HG03108 (cell line): ENCODE measurements around the gene ATG14.
"Not testable (repeated sequence)": the region's sequence is repeated elsewhere in the genome, so short reads cannot be mapped to it uniquely, and the experiment has no call there.

Experiments used
- ATAC-seq: cut with Tn5 transposase; IDR thresholded peaks from one replicate; pipeline ENCODE4 v1.9.1; 2021; ENCODE audit warnings: moderate library complexity; ENCODE audit not compliant: unreplicated experiment

Gene ATG14

DNA sequence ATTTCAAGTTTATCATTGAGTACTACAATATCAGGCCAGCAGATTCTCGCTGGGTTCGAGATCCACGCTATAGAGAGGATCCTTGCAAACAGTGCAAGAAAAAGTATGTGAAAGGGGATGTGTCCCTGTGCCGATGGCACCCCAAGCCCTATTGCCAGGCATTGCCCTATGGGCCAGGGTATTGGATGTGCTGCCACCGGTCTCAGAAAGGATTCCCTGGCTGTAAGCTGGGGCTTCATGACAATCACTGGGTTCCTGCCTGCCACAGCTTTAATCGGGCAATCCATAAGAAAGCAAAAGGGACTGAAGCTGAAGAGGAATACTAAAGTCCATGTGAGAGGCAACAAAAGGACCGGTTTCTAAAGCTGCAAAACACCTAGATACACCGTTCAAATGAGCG, 59.4 kb downstream of the ATG14 start:
- ATAC-seq: no peak

DNA sequence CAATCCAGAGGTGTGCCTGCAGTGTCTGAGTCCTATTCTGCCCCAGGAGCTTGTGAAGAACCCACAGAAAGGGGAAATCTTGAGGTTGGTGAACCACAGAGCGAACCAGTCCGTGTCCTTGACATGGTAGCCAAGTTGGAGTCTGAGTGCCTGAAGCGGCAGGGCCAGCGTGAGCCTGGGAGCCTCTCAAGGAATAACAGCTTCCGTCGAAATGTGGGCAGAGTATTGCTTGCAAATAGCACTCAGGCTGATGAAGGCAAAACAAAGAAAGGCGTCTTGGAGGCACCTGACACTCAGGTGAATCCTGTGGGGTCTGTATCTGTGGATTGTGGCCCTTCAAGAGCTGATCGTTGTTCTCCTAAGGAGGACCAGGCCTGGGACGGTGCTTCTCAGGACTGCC, 60.5 kb downstream of the ATG14 start:
- ATAC-seq: no peak

DNA sequence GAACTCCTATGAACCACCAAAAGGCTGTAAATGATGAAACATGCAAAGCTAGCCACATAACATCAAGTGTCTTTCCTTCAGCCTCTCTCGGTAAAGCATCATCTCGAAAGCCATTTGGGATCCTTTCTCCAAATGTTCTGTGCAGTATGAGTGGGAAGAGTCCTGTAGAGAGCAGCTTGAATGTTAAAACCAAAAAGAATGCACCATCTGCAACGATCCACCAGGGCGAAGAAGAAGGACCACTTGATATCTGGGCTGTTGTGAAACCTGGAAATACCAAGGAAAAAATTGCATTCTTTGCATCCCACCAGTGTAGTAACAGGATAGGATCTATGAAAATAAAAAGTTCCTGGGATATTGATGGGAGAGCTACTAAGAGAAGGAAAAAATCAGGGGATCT, 61.2 kb downstream of the ATG14 start:
- ATAC-seq: no peak

DNA sequence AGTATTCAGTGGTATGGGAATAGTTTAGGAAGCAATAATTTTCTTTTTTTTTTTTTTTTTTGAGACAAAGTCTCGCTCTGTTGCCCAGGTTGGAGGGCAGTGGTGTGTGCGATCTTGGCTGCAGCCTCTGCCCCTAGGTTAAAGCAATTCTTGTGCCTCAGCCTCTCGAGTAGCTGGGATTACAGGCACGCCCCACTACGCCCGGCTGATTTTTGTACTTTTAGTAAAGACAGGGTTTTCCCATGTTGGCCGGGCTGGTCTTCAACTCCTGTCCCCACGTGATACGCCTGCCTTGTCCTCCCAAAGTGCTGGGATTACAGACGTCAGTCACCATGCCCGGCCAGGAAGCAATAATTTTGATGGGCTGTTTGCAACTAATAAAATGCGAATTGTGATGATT, 62.1 kb downstream of the ATG14 start:
- no peak for ATAC-seq

DNA sequence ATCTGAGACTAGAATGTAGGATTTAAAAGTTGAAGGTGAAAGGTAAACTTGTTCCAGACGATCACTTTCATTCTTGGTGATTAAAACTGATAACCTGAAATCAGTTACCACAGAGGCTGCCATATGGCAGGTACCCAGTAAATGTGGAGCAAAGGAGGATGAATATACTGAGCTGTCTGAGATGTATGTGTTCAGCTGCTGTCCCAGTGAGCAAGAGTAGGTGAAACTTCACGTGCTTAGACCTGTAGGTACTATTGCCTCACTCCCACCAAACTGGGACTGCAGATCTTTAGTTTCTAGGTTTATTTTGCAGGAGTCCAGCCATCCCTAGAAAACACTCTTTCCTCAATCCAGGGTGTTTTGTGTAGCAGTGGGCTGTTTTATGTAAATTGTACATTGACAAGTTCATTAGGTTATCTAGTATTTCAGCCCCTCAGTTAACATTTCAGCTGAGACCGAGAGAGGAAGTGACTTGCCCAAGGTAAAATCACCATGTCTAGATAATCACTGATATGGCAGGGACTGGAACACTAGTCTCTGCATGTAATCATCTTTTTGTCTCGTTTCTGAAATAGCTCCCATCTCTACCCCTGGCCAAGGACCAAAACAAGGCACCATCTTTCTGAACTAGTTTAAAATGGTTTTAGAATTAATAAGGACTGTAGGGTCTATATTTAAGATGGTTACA, 62.7 kb downstream of the ATG14 start:
- peak; percentile 52 for ATAC-seq

DNA sequence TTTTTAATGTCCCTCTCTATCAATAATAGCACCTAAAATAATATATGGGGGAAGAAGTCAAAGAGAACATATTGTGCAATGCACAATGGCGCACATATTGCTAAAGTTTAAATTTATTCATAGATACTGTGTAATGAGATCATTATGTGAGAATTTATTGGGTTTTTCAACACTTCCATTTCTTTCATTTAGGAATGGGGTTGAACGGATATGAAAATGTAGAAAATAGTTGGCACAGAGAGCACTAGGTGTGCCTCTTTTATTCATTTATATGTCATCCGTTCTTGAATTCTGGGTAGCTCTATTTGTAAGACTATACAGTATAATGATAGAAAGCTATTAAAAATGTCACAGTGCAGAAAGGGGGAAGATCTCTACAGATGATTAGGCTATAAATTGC, 63.9 kb downstream of the ATG14 start:
- ATAC-seq: no peak

DNA sequence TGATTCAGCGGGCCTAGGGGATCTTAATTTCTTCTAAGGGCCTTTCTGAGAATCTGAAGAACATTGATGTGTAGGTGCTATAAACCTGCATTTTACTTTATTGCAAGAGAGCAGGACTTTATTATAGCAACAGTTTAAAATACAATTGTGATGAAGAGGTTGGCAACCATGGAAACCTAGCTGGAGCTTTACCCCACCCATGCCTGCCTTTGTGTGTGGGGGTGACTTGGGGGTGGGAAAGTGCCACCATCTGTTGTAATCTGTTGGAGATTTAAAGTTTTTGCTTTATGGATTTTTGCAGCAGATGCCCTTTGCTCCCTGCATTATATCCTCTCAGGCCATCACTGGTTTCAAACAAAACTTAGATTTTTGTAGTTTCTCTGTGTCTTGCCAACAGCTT, 64.6 kb downstream of the ATG14 start:
- ATAC-seq: no peak

DNA sequence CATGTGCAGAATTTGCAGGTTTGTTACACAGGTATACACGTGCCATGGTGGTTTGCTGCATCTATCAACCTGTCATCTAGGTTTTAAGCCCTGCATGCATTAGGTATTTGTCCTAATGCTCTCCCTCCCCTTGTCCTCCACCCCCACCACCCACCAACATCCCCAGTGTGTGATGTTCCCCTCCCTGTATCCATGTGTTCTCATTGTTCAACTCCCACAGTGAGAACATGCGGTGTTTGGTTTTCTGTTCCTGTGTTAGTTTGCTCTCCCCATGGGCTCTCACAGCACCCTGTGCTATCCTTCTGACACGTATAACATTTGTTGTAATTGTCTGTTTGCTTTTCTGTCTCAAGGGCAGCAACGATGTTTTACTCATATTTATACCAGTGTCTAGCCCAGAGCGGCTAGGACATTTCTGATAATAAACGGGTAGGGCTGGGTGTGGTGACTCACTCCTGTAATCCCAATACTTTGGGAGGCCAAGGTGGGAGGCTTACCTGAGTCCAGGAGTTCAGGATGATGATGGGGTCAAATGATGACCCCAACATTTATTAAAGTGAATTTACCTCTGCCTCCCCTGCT, 67.0 kb downstream of the ATG14 start:
- ATAC-seq: not testable (repeated sequence)

DNA sequence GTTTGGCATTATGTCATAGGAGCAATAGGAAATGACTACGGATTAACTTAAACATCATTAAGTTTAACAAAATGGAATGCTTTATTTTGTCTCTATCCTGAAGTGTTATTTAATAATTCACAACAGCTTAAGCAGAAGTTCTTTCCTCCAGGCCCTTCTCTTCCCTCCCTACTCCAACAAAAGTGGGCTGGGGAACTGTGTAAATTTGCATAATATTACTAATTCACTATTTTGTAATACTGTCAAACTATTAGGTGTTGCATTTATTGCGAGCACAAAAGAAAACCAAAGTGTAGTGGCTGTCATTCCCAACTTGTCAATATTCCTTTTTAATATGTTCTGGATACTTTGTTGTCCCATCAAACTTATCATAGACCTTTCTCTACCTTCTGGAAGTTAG, 69.8 kb downstream of the ATG14 start:
- ATAC-seq: no peak

DNA sequence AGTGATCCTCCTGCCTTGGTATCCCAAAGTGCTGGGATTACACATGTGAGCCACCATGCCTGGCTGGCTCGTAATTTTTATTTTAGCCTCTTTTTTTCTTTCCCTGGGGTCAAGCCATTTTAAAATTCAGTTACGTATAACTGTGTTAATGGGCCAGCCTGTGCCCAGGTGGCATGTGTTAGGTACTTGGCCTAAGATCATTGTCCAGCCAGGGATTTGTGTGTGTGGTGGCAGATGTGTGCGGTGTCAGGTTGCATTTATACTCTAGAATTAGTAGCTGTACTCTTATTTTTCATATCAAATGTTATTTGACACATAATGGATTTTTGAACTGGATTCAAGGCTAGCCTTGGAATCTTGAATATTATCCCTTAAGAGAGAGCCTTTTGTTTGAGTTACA, 71.1 kb downstream of the ATG14 start:
- ATAC-seq: no peak

DNA sequence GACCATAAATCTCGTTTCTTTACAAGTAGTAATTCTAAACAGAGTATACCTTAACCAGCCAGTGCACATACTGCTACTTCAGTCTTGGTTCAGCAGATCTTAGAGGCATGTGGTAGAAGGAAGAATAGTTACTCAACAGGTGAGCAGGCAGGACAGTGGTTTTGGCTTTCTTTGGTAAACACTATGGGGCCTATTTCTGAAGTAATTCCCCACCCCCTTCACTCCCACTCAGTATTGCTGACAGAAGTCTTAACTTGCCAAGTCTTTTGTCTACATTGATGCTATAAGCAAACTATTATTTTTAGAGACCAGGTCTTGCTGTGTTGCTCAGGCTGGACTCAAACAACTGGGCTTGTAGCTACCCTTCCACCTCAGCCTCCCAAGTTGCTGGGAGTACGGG, 71.9 kb downstream of the ATG14 start:
- peak; percentile 79 for ATAC-seq

DNA sequence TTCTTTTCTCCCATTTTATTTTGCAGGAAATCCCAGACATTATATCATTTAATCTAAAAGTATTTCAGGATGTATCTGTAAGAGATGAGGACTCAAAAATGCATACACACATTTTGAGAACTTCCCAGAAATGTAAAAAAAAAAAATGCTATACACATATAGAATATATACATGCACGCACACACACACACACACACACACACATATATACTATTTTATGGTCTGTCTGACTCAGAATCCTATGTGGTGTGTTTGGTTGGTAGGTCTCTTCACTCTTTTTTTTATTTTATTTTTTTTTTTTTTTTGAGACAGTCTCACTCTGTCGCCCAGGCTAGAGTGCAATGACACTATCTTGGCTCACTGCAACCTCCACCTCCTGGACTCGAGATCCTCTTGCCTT, 74.9 kb downstream of the ATG14 start:
- no peak for ATAC-seq

DNA sequence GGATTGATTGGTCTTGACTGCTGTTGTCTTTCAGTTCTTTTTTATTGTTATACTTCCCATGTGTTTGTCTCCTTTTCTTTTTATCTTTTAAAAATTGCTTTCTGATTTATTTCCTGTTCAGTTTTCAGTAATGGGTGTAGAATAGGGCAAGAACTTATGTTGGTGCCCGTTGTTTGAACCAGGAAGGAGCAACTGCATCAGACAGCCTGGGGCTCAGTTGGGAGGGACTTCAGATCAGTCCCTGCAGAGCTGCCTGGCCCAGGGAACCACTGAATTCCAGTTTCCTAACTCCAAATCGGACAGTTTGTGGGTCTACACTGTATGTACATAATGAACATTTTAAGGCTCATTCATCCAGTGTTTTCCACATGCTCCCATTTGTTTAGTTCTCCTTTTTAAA, 75.5 kb downstream of the ATG14 start:
- no peak for ATAC-seq

DNA sequence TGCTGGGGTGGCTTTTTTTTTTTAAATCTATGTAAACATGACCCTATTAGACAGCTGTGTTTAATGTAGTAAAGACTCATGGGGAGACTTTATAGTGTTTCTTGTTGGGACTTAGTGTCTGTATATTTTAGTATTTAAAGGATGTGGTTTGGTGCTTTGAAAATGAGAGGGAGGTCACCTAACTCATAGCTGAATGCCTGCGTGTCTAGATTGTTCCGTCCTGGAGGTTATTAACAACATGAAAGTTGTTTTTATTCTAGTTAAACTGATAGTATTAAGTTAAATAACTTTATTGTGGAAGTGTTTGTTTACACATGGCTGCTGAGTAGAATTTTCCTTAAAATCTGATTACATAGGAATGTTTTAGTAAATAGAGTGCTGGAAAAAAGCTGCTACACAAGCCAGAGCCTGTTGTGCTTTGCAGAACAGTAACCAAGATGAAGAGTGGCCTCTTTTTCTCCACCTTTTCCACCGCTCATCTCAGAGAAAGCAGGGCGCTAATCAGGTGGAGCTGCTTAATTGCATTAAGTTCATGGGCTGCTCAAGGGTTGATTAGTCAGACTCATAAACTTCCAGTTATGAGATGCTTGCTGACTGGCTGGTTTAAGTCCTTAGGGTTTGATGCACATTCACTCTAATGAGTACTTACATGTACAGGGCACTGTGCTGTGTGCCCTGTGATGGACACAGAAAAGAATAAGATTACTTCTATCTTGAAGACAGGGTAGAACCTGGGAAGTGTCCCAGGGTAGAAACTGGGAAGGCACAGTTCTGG, 77.7 kb downstream of the ATG14 start:
- ATAC-seq: peak; percentile 51

DNA sequence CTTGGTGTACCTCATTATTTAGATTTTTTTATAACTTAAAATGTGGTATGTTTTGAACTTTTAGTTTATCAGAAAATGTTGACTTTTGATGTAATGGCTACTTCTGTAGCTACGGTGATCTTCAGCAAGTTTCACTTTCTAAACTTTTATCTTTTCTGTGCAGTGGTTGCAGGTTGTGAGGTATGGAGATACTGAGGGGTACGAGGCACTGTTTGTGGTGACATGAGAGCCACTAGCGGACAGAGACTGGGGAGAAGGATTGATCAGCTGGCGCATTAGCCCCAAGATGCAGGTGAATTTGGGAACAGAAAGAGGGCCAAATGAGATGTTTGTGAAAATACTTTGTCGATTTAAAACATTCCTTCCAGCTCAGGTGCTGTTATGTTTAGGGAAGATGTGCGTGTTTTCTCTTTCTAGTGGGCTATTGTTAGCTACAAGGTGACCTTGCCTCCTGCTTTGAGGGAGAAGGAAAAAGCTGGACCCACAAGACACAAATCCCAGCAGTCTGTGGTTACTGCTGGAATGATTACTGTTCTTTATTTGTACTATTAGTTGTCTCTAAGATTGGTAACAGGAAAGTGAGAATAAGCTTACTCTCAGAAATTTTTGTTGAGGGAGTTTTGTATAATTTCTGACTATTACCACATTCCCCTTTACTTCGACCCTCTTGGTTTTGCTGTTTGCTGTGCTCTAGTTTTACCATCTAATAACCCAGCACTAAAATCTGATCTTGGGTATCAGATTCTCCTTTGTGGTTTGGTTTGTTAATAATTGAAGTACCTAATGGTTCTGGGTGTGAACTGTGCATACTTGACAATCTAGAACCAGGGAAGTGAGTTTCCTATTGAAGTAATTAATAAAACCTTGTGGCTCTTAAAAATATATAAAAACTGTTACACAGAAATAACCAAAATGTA, 78.7 kb downstream of the ATG14 start:
- ATAC-seq: peak; percentile 63

DNA sequence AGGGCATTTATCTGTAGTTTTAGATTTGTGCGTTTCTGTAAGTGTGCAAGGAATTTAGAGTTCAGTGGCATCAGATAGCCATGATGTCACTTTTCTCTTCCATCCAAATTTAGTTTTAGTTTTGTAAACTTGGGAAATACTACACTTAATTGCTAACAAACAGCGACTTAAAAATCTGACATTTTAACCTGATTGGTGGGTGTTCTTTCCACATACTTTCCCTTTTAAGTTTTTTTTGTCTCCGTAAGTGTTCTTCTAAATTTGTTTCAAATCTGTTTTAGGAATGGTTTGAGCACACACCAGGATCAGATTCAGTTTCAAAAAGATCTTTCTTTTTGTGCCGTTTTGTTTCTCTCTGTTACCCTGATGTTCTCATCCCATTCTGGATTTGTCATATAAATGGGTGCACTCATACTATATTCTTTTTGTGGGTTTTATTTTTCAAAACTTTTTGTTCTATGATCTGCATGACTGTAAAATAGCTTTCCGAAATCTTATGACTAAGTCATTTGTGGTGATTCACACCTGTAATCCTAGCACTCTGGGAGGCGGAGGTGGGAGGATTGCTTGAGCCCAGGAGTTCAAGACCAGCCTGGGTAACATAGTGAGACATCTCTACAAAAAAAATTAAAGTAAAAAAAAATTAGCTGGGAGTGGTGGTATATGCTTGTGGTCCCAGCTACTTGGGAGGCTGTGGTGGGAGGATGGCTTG, 81.5 kb downstream of the ATG14 start:
- ATAC-seq: no peak

DNA sequence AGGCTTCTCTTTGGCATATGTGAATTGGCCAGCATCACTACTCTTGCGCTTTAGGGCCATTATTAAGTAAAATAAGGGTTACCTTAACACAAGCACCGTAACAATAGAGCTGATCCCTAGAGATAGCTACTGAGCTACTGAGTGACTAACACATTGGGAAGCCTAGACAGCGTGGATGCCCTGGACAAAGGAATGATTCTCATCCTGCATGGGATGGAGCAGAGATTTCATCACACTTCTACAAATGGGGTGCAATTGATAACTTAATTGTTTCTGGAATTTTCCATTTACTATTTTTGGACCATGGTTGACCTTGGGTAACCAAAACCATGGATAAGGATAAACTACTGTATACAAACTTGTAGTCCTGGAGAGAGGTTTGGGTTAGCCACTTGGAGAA, 83.3 kb downstream of the ATG14 start:
- ATAC-seq: no peak

DNA sequence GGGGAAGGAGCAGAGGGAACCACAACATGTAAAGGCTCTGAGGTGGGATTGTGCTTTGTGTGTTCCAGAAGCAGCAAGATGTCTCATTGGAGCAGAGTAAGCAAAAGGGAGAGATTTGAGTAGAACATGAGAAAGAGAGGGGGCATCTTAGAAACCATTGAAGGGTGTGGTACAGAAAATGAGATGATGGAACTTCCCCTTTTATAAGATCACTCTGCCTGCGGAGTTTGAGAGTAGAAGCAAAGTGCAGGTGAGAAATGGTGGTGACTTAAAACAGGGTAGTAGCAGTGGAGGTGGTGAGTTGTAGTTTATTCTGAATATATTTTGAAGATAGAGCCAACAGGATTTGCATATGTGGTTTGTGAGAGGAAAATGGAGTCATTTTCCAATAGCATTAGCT, 84.5 kb downstream of the ATG14 start:
- ATAC-seq: no peak

DNA sequence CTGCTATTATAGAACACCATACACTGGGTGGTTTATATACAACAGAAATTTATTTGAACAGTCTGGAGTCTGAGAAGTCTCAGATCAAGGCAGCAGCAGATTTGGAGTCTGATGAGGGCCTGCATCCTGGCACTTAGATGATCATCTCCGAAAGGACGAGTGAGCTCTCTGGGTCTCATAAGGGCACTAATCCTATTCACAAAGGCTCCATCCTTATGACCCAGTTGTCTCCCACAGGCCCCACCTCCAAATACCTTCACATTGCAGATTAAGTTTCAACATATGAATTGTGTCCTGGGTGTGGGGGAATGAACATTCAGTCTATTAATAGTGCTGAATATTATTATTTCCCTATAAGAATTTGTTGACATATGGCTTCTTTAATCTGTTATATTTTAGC, 86.8 kb downstream of the ATG14 start:
- ATAC-seq: no peak

DNA sequence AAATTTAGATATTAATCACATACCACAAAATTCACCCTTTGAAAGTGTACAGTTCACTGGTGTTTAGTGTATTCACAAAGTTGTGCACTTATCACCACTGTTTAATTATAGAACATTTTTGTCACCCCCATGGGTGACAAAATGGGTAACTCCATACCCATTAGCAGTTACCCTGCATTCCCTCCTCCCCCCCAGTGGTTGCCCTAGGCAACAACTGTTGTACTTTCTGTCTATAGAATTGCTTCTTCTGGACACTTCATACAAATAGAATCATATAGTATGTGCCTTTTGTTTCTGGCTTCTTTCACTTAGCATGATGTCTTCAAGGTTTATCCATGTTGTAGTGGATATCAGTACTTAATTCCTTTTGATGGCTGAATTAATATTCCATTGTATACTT, 87.7 kb downstream of the ATG14 start:
- no peak for ATAC-seq

DNA sequence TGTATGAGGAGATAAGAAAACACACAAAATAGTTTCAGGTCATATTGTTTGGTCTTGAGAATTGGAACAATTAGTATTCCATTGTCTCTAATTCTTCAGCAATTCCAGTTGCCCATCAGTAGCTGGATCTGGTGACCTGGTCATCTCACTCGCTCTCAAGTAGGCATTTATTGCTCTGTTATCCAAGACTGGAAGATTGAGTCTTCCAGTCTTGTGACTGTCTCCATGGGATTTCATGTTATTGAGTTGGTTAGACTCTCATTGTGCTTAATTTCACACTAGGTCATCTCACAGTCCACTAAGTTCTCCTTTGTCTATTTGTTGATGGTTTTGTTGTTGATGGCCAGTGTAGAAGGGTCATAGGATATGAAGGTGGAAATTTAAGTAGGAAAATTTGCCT, 92.9 kb downstream of the ATG14 start:
- ATAC-seq: no peak
